NK-92 (cell line): ENCODE data around the gene RARRES2.

ENCODE experiments used
- DNase-seq: peaks from one replicate; lab custom pipeline; 2025; ENCODE audit not compliant: unreplicated experiment; lab: John Stamatoyannopoulos, UW

RARRES2 gene

DNA sequence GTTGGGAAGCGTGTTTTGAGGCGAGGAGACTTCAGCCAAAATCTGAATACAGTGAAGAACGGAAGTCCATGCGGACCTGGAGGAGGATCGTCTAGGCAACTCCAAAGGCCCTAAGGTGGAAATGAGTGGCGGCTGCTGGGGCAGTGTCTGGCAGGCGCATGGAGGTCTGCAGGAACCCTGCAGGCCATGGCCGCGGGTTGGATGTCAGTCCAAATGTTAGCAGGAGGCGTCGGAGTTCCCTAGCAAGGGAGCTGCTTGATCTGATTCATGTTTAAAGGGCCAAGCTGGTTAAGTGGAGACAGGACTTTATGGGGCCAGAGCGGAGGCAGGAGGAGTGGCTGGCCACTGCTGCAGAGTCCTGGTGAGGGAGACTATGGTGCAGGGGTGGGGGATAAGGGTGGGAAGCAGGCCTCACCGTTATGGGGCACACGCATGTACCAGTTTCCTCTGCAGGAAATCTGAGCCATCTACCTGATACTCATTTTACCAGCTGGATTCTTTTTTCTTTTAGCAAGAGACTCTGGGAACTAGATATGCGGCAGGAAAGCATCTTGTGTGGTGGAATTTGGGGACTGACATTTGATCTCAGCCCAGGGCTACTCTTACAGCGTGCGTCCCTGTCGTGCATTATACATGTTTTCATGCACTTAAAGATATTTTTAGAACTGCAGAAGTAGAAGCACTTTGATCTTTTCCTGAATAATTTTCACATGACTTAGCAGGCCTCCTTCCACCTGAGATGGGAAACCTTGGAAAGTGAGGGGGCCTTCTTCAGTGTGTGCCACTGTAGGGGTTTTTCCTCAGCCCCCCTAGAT lies 20.6 kb upstream of the RARRES2 start:
- no peak for DNase-seq

DNA sequence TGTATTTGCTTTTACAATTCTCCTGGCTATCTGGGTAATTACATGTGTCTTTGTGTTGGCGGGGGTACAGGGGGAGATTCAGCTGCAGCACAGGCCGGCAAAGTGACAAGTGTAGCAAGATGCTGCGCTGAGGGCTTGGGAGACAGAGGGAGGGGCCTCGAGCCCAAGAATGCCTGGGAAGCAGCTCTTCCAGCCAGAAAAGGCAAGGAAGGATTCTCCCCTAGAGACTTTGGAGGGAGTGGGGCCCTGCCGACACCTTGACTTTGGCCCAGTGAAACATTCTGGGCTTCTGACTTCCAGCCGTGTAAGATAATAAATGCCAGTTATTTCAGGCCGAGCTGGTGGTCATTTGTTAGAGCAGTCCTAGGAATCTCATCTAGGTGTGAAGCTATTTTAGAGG lies 20.0 kb upstream of the RARRES2 start:
- no peak for DNase-seq

DNA sequence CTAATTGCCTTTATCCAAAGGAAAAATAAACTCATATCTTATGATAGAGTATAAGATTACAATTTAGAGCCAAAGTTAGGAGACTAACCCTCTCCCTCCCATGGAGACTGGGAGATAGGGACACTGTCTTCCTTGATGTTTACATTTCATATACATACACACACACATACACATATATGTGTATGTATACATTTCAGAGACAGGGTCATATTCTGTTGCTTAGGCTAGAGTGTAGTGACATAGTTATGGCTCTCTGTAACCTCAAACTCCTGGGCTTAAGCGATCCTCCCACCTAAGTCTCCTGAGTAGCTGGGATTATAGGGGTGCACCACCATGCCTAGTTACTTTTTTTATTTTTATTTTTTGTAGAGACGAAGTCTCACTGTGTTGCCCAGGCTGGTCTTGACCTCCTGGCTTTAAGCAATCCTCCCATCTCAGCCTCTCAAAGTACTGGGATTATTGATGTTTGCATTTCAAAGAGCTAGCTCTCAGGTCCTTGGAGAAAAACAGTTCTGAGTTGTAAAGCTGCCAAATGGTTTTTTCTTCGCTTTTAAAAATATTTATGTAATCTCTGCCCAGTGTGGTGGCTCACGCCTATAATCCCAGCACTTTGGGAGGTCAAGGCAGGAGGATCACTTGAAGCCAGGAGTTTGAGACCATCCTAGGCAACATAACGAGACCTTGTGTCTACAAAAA lies 19.1 kb upstream of the RARRES2 start:
- no peak for DNase-seq

DNA sequence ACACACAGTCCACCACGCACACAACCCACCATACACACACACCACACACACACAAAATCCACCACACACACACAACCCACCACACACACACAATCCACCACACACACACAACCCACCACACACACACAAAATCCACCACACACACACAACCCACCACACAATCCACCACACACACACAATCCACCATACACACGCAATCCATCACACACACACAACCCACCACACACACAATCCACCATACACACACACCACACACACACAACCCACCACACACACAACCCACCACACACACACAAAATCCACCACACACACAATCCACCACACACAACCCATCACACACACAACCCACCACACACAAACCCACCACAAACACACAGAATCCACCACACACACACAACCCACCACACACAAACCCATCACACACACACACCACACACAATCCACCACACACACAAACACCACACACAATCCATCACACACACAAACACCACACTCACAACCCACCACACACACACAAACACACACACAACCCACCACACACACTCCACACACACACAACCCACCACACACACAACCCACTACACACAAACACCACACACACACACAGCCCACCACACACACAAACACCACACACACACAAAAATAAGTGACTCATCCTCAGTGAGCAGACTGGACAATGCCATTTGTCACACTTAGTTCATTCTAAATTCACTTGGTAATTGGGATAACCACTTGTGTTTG lies 18.4 kb upstream of the RARRES2 start:
- DNase-seq = no peak

DNA sequence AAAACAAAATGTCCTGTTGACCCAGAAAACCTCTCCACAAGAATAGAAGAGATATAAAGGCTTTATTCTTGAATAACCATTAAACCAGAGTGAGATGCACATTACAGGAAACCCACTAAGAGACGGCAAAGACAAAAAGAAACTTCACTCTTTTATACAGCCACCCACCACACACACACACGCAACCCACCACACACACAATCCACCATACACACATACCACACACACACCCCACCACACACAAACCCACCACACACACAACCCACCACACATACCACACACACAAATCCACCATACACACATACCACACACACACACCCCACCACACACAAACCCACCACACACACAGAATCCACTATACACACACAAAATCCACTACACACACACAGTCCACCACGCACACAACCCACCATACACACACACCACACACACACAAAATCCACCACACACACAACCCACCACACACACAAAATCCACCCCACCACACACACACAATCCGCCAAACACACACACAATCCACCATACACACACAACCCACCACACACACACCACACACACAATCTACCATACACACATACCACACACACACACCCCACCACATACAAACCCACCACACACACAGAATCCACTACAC lies 17.7 kb upstream of the RARRES2 start:
- no peak for DNase-seq

DNA sequence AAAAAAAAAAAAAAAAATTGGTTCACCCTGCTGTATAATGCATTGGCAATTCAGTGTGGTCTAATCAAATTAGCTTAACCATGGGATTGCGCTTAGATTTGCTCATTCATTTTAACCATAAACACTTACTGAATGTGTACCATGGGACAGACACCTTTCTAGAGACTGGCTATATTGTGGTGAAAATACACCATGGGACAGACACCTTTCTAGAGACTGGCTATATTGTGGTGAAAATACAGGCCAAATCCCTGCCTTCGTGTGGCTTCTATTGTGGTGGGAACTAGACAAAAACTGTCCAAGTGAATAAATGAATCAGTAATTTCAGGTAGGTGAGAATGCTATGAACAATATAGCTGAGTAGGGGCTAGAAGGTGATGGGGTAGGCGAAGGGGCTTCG lies 17.0 kb upstream of the RARRES2 start:
- no peak for DNase-seq

DNA sequence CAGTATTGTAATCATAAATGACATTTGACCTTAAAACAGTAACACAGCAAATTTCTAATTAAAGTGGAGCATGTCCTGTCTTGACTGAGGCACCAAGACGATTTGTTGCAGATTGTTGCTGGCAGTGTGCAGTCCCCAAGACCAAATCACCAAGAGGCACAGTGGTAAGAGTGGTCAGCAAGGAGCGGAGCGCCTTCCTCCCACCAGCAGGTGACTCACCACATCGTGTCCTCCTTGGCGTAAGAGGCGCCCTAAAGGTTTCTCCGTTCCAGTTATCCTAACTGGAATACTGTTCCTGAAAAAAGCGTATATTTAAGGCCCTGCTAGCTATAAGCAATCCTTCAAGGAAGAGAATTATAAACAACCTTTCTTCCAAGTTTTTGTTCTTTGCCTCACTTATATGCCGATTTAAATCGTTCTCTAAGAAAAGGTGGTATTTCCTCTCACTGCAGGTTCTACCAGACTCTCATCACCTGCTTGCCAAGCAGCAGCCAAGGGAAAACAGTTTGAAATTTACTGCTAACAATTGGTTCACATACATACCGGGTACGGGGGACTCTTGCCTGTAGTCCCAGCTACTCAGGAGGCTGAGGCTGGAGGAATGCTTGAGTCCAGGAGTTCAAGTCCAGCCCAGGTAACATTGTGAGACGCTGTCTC lies 16.5 kb upstream of the RARRES2 start:
- no peak for DNase-seq

DNA sequence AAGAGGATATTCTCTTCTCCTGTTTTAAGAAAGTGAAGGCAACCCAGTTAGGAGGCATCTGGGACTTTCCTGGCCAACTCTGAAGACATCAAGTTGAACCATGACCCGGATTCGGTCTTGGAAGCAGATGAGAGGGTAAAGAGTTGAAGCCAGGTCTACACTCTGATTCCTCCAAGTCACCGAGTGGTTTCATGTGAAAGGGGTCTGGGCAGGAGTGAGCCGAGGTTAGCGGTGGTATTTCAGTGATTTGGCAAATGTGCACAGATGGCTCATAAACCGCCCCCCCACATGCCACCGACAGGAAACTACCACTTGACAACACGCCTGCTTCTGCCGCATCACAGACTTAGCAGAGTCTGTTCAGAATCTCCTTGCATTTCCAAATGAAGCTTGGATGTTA lies 15.8 kb upstream of the RARRES2 start:
- DNase-seq = no peak

DNA sequence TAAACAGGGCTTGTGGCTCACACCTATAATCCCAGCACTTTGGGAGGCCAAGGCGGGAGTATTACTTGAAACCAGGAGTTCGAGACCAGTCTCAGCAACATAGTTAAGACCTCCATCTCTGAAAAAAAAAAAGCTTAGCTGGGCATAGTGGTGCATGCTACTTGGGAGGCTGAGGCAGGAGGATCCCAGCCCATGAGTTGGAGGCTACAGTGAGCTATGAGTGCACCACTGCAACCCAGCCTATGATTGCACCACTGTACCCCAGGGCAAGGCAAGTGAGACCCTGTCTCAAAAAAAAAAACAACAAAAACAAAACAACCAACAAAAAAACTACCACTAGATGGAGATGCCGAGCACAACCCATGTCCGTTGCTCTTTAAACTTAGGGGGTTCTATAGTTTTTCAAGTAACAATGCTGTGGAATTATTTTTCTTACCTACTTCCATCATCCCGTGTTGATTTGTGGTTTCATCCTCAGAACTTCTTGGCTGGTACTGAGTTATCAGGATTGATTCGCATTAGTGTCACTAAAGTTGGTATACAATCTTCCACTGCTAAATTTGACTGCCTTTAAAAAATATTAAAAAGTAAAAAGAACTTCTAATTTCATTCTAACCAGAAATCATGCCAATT lies 15.0 kb upstream of the RARRES2 start:
- no peak for DNase-seq

DNA sequence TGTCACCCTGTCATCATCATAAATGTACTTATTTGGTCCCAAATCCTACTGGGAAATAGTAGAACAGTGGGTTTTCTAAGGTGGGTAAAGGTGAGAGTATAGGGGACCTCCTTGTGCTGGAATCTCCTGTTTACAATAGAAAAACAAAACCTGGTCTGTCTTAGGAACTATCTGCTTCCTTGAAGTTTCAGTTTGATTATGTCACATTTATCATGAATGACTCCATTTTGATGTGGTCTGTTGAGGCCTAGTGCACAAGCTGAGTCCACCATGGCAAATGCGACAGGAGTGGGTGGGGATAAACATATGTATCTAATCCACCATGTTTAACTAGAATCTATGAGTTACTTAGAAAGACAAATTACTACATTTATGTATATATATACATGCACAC lies 14.2 kb upstream of the RARRES2 start:
- no peak for DNase-seq

DNA sequence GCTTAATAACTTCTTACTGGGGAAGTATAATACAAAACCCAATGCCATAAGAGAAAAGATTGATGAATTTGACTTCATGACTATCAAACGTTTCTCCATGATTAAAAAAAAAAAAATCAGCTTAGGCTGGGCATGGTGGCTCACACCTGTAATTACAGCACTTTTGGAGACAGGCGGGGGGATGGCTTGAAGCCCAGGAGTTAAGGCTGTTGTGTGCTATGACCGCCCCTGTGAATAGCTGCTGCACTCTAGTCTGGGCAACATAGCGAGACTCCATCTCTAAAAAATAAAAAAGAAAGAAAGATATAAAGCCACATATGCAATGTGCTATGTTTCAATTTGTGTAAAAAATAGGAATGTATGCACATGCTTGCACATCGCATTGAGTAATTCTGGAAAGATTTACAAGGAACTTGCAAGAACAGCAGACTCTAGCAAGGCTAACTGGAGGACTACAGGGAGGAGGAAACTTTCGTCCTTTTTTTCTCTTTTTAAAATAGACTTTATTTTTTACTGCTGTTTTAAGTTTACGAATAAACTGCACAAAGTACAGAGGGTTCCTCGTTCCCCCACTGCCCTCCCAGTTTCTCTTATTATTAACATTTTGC lies 10.3 kb upstream of the RARRES2 start:
- no peak for DNase-seq

DNA sequence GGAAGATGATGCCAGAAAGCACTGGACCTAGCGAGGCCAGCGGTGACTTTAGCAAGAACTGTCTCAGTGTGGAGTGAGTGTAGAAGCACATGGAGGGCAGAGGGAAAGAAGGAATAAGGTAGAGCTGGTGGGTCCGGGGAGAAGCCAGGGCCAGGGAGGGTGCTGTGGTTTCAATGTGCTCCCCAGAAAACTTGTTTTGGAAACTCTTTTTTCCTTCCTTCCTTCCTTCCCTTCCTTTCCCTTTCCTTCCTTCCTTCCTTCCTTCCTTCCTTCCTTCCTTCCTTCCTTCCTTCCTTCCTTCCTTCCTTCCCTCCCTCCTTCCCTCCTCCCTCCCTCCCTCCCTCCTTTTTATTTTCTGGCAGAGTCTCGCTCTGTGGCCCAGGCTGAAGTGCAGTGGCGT lies 5.5 kb upstream of the RARRES2 start:
- DNase-seq = no peak

DNA sequence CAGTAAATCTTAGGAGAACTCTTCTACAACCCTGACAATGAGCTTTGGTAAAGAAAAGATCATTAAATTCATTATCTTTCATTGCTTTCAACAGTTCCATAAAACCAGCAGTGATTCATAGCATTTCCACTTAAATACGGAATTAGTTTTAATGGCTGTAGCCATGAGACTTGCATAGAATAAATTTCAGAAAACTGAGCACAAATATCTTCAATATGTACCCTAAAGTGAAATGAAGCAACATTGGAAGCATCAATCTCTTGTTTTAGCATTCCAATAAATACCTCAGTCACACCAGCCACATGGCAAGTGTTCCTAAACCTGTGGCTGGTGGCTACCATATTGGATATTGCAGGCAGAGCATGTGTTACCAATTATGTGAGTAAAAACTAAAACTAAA lies 3.6 kb upstream of the RARRES2 start:
- DNase-seq = no peak

DNA sequence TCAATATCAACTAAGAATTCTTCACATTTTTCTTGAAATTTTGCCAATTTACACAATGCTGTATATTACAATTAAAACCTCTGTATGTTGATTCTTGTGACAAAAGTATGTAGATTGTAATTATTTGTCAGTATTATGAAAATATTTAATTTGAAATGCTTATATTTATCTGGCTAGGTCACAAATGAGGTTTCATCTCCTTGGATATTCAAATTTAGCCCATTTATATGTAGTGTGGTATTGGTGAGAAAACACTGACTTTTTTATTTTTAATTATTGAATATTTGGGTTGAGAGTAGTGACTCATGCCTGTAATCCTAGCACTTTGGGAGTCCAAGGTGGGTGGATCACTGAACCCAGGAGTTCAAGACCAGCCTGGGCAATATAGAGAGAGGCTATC lies 2.9 kb upstream of the RARRES2 start:
- no peak for DNase-seq

DNA sequence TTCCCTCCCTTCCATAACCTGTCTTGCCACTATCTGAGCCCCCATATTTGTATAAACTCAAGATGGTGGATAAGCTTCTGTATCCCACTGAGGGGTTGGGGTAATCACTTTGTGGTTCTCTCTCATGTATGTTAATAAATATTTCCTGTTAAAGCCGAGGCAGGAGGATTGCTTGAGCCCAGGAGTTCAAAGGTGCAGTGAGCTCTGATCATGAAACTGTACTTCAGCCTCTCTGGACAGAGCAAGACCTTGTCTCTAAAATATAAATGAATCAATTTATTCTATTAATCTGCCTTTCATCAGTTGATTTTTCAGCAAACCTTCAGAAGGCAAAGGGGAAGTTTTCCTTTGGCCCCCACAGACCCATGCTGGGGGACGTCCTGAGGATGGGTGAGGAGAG lies 1.8 kb upstream of the RARRES2 start:
- no peak for DNase-seq

DNA sequence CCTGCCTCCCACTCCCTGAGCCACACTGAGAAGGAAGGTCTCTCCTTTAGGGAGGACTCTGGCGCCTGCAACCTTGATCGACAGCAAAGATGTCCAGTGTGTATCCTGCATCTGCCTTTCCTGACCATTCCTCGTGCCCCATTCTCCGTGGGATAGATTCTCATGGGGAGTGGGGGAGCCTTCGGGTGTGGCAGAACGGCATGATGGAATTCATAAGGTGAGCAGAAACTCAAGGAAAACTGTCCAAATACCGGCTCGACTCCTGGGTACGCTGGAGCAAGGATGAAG lies 636 bp upstream of the RARRES2 start:
- DNase-seq = no peak

DNA sequence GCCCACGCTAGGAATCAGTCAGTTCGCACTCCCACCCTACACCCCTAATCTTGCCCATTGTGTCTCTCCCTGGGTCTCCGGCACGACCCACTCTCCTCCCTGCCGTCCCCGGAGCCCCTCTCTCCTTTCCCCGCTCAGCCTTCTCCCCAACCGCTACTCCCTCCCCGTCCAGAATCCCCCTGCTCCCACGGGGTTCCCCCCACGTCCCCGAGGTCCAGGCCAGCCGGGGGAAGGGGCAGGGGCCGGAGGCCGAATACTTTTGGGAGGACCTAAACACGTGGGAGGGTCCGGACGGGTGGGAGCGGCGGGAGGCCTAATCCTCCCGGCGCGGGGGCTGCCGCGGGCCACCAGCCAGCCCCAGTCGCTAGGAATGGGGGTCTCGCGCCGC lies 560 bp downstream of the RARRES2 start:
- DNase-seq = no peak

DNA sequence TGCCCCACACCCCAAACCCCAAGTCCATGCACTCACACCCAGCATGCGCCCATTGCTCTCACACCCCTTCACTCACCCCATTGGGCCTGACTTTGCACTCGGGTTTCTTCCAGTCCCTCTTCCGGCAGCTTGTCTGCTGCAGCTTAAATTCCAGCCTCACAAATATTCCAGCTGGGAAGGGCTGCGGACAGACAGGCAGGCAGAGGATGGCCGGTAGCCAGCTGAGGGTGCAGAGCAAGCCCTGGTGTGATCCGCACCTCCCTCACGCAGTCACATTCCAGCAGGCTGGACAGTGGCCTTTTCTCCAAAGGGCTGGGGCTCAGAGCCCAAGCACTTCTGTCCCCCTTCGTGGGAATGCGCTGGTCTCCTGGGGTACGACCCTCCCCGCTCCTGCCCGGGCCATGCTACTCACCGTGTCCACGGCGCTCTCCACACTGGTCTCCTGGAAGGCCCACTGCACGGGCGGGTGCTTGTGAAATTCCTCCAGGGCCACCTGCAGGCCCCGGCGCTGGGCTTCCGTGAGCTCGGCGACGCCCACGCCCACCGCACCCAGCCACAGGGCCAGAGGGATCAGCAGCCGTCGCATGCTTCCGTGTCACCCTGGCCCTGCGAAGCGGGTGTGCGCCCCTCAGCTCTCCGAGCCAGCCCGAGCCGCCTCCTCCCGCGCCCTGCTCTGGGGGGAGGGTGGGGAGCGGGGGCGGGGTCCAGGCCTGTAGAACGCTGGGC lies 1.2 kb downstream of the RARRES2 start:
- DNase-seq = no peak

DNA sequence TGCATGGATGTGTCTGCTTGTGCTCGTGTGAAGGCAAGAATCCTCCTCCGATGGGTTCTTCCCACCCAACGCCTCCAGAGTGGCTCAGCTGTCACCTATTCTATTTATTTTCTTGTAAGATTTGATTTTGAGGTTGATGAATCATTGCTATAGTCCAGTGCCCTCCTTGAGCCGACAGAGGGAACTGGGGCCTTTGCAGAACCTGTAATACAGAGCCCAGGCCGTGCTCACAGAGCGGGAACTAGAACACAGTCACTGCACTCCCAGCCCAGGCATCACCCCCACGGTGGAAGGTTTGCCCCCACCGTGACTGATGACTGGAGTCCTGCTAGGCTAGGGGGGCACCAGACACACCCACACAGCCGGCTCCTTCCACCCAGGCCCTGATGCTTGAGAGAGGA lies 2.0 kb downstream of the RARRES2 start:
- DNase-seq = no peak
